Measurements from ENCODE around the gene MATN4. TPM values are rescaled to one million over a fixed set of nuclear protein-coding genes. Genes with fewer than 3 reads are reported as not detected.

The MATN4 gene
- total and polyA plus RNA-seq, 2 experiments from 2014 or later = 3.3 to 5.1 TPM

- no peak for TF ChIP-seq ZNF462 (CRISPR knock-in tag; IDR thresholded peaks at IDR 0.05)
- TF ChIP-seq STAT1 (IDR thresholded peaks at IDR 0.05; ENCODE audit: unreplicated experiment) = no peak
- no peak for TF ChIP-seq ZNF331 (CRISPR knock-in tag; IDR thresholded peaks at IDR 0.05; ENCODE audit: low read depth)
Measured at GRCh38 chr20:45303586-45304463, 4.3 kb downstream of the MATN4 start (continued).

GRCh38 chr20:45301824-45302271 lies 6.3 kb downstream of the MATN4 start:
- ATAC-seq = no peak
- DNase-seq (ENCODE audit: low spot score) = no peak
- Histone ChIP-seq H3F3A (replicated peaks; ENCODE audit: low read depth) (no peaks in the 10 kb centered on the region), H2AFZ (0 out of 2 replicates have a peak overlapping the region, but pooled peaks have one; percentile 45), H3K27ac (ENCODE audit: low read depth) (no peak overlapping the region), H3K36me3 (ENCODE audit: insufficient read depth) (no peaks in the 10 kb centered on the region), H3K4me3 (no peak overlapping the region), H3K4me1 (ENCODE audit: insufficient read depth) (no peaks in the 10 kb centered on the region), H3K27me3 (ENCODE audit: insufficient read depth) (0 out of 2 replicates have a peak, but pooled peaks cover 4% of the 10 kb centered on the region), H3K79me2 (replicated peaks; ENCODE audit: insufficient read depth) (no peaks in the 10 kb centered on the region), H3K9me2 (ENCODE audit: insufficient read depth) (no peaks in the 10 kb centered on the region), H3K4me2 (no peak overlapping the region), H4K20me1 (replicated peaks; ENCODE audit: insufficient read depth) (no peaks in the 10 kb centered on the region)
- peaks cover 16% of the 10 kb centered on the region; the same call in 2 of the 3 replicates for H3K4me1 Mint-ChIP-seq
- no peak overlapping the region for H3K27ac Mint-ChIP-seq
- no peaks in the 10 kb centered on the region; the same call in 2 of the 3 replicates for H3K9me3 Mint-ChIP-seq
- H3K4me3 Mint-ChIP-seq = no peak overlapping the region
- H3K27me3 Mint-ChIP-seq (ENCODE audit: insufficient read depth, low read depth, poor library complexity) = peaks cover 18% of the 10 kb centered on the region
- H3K36me3 Mint-ChIP-seq (ENCODE audit: low read depth) = no peaks in the 10 kb centered on the region
- TF ChIP-seq ZNF331 (CRISPR knock-in tag; IDR thresholded peaks at IDR 0.05; ENCODE audit: low read depth) (no peak), JUNB (IDR thresholded peaks at IDR 0.05; ENCODE audit: unreplicated experiment) (no peak), CTCF (conservative IDR thresholded peaks at IDR 0.05; ENCODE audit: low read depth in 2 of 2) (no peak), NANOG (IDR thresholded peaks at IDR 0.05; ENCODE audit: borderline replicate concordance) (no peak), ZNF114 (CRISPR knock-in tag; IDR thresholded peaks at IDR 0.05) (no peak), ETS1 (IDR thresholded peaks at IDR 0.05) (no peak), EZH2phosphoT487 (IDR thresholded peaks at IDR 0.05; ENCODE audit: unreplicated experiment) (no peak), EZH2 (IDR thresholded peaks at IDR 0.05; ENCODE audit: low read depth, unreplicated experiment) (no peak), REST (IDR thresholded peaks at IDR 0.05; ENCODE audit: unreplicated experiment) (no peak)

Measured in GM23338 (cell line).